ENCODE data around the gene ZDHHC17.

- TF ChIP-seq EZH2 (optimal IDR thresholded peaks at IDR 0.05; ENCODE audit: low read depth, low read length) (no peak), CTCF (IDR thresholded peaks at IDR 0.05; ENCODE audit: low read length) (no peak), EZH2phosphoT487 (IDR thresholded peaks at IDR 0.05; ENCODE audit: low read length) (no peak)
These were observed 941 bp downstream of the ZDHHC17 start for GRCh38 chr12:76764856-76765255.
